RKO (cell line): ENCODE data around the gene SIDT2.
"Not testable (repeated sequence)": the region's sequence is repeated elsewhere in the genome, so short reads cannot be mapped to it uniquely, and the experiment has no call there.

Experiments used
- DNase-seq: peaks from one replicate; pipeline ENCODE4 v3.0.0-alpha.2; 2016; ENCODE audit warnings: low spot score

Gene SIDT2

DNA sequence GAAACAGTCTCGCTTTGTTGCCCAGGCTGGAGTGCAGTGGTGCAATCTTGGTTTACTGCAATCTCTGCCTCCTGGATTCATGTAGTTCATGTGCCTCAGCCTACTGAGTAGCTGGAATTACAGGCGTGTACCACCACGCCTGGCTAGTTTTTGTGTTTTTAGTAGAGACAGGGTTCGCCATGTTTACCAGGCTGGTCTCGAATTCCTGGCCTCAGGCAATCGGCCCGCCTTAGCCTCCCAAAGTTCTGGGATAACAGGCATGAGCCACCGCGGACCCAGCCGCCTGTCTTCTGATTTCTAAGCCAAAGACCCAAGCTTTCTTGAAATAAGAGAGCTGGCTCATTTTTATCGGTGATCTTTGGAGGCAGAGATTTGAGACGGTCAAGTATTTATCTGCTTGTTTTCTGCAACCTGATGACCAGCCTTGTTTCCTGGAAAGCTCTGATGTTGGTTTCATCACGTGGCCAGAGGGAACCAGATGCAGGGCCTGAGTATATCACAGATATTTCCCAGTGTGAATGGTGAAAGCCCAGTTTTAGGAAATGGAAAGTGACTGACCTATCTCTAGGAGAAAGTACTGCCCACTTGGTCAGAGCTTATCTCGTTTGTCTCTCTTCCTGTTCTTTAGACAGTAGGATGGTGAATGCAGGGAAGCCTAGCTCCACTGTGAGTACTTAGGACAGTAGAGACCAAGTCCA lies 5.7 kb upstream of the SIDT2 start:
- no peak for DNase-seq

DNA sequence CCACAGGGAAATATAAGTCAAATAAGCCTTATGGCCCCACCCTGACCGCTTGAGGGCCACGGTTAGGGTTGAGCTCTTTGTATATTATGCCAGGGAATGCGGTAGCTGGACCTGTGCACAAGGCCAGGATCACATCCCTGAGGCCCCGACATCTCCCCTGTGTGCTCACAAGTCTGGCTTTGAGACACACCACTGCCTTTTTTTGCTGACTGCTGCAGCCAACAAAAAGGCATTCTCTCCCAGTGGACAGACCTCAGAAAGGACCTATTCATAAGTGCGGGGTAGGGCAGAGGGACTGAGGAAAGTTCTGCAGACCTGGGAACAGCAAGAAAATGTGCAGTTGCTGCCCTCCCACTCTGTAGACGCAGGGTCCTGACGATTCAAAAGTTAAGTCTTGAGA lies 3.4 kb upstream of the SIDT2 start:
- DNase-seq, result no peak

DNA sequence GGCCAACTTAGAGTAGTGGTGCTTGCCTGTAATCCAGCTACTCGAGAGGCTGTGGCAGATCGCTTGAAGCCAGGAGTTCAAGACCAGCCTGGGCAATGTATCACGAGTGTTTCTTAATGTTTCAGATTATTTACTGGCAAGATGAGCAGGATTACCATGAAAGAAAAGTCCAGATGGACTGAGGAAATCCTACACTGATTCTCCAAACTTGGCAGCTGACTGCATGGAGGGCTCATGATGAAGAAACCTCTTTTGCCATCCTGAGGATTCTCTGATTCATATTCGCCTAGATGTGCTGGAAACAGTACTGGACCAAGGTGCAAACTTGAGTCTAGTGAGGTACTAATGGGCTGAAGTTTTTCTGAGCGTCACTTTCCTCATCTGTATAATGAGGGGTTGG lies 2.8 kb upstream of the SIDT2 start:
- no peak for DNase-seq

DNA sequence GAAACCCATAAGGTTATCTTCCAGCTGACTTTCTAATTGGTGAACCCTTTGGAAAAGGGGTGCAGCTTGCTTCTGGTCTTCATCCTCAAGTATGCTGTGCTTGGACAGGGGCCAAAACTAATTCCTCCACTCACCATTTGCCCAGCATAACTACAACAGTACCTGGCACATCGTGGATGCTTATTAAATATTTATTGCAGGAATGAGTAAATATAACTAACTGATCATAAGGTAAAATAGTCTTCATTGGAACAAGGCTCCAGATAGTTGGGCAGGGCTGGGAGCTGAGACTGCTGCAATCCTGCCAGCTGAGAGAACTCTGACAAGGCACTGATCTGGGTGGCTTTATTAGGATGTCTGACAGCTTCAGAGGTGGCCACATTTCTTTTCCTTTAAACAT lies 2.4 kb upstream of the SIDT2 start:
- no peak for DNase-seq

DNA sequence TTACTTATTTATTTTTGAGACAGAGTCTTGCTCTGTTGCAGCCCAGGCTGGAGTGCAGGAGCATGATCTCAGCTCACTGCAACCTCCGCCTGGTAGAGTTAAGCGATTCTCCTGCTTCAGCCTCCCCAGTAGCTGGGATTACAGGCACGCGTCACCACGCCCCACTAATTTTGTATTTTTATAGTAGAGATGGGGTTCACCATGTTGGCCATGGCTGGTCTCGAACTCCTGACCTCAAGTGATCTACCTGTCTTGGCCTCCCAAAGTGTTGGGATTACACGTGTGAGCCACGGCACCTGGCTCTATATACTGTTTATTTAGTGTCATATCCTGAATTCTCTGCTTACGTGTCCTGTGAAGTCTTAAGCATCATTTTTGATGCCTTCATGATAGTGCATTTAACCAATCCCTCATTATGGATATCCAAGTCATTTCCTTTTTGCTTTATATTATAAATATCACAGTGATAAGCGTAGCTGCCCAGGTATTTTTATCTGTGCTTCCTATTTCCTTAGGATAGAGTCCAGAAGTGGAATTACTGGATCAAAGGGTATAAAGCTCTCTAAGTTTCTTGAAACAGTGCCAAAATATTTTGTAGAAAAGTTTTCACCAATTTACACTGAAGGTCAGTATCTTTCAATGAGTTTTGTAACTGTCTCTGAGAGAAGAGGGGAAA lies 871 bp upstream of the SIDT2 start:
- no peak for DNase-seq

DNA sequence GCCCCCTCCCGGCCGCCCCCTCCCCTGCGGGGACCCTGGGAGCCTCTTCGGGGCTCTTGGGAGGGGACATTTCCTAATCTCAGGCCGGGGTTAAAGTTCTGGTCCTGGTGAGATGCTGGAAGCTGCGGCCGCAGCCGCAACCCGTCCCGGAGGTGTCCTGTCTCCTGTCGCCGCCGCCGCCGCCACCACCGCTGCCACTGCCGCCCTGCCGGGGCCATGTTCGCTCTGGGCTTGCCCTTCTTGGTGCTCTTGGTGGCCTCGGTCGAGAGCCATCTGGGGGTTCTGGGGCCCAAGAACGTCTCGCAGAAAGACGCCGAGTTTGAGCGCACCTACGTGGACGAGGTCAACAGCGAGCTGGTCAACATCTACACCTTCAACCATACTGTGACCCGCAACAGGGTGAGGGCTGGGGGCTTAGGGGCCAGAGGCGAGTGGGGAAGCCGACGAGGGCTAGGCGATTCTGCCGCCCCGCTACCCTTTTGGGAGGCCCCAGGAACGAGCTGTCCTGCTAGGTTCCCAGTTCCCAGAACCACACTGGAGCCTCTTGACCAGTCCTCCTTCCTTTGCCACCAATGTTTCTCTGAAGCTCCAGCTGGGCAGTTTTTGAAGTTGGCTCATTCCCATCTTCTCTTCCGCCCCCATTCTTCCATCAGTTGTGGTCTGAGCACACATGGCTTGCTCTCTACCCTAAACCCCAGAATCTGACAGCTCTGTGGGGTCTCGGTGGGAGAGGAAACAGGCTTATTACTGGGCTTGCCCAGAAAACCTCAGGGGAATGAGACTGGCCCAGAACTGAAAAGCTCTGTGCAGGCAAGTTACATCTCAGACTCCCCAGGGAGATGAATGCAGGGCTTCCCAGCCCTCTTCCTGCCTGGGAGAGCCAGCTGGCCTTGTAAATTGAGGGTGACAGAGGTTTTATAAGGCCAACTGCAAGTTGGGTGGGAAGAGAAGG lies 781 bp downstream of the SIDT2 start:
- no peak for DNase-seq

DNA sequence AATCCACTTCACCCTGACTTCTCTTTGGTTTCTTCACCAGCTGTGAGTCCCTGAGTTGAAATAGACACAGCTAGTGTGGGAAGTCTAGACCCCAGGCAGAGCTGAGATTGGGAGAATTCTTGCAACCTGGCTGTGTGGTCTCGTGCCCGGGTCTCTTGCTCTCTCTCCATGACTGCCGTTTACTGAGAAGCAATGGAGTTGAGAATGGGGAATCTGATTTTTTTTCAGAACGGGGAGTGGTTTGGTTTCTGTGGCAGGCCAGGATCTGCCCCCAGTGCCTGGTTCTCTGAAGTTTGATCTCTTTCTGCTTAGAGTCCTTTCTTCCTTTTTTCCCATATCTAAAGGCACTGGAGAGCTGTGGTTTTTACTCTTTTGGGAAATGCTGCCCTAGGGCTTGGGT lies 1.5 kb downstream of the SIDT2 start:
- DNase-seq, result no peak

DNA sequence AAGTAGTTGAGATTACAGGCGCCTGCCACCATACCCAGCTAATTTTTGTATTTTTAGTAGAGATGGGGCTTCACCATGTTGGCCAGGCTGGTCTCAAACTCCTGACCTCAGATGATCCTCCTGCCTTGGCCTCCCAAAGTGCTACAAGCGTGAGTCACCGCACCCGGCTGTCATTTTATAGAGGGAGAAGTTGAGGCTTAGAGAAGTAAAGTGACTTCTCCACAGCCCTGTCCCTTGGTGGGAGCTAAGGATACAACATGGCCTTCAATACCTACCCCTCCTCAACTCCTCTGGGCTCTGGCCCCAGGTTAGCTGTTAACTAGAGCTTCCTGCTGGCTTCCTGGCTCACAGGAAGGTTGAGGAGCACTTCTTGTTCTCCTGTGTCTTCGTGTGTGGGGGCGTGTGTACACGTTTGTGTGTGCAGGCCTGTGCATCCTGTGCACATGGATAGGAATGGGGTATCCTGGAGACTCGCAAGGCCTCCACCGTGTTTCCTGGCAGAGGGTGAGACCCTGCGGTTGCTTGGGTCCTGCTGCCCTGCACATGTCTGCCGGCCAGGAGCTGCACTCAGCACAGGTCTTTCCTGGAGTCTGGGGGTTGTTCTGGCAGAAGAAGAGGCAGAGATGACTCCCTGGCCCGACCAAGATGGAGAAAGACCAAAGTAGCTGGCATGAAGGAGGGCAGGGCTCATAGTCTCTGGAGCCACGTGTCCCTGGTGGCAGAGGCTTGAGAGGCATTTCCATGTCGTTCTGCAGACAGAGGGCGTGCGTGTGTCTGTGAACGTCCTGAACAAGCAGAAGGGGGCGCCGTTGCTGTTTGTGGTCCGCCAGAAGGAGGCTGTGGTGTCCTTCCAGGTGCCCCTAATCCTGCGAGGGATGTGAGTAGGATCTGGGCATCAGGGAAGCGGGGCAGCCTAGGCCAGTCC lies 2.4 kb downstream of the SIDT2 start:
- DNase-seq, result no peak

DNA sequence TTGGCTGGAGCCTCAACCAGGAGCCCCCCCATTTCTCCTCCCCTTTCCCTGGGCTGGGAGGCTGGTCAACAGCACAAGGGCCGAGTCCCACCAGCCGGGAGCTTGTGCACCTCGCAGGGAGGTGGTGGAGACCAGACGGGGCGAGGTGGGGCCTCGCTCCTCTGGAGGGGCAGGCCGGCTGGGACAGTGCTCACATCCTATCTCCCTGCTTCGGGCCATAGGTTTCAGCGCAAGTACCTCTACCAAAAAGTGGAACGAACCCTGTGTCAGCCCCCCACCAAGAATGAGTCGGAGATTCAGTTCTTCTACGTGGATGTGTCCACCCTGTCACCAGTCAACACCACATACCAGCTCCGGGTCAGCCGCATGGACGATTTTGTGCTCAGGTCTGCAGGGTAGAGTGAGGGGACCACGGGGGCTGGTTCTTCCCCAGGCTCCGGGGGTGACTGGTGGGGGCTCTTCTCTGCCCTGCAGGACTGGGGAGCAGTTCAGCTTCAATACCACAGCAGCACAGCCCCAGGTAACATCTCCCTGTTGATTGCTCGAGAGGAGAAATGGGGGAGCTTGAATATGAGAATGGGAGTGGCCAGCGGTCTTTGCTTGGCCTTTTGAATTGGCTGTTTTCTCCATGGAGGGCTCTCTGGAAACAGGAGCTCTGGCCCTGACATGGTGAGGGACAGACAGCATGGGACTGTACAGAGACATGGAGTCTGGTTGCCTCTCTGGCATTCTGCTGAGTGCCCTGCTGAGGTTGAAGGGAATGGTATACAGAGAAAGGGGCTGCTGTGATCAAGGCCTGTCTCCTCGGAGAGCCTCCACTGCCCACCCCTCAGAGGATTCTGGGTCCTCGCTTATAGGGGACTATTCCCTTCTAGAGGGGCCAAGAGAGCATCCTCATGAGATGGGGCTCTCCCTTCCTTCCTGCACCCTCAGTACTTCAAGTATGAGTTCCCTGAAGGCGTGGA lies 3.3 kb downstream of the SIDT2 start:
- DNase-seq, result no peak

DNA sequence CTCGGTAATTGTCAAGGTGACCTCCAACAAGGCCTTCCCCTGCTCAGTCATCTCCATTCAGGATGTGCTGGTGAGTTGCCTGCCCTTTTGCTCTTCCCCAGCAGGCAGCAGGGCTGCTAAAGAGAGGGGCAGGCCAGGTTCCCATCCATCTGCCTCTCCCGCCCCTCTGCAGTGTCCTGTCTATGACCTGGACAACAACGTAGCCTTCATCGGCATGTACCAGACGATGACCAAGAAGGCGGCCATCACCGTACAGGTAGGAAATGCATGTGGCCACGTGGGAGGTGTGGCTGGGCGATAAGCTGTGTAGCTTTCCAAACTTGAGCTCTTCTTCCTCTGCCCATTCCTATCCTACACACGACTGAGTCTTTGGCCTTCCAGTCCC lies 4.0 kb downstream of the SIDT2 start:
- no peak for DNase-seq

DNA sequence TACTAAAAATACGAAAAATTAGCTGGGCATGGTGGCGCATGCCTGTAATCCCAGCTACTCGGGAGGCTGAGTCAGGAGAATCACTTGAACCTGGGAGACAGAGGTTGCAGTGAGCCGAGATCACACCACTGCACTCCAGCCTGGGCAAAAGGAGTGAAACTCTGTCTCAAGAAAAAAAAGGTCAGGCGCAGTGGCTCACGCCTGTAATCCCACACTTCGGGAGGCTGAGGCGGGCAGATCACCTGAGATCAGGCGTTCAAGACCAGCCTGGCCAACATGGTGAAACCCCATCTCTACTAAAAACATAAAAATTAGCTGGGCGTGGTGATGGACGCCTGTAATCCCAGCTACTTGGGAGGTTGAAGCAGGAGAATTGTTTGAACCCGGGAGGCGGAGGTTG lies 4.6 kb downstream of the SIDT2 start:
- DNase-seq, result not testable (repeated sequence)

DNA sequence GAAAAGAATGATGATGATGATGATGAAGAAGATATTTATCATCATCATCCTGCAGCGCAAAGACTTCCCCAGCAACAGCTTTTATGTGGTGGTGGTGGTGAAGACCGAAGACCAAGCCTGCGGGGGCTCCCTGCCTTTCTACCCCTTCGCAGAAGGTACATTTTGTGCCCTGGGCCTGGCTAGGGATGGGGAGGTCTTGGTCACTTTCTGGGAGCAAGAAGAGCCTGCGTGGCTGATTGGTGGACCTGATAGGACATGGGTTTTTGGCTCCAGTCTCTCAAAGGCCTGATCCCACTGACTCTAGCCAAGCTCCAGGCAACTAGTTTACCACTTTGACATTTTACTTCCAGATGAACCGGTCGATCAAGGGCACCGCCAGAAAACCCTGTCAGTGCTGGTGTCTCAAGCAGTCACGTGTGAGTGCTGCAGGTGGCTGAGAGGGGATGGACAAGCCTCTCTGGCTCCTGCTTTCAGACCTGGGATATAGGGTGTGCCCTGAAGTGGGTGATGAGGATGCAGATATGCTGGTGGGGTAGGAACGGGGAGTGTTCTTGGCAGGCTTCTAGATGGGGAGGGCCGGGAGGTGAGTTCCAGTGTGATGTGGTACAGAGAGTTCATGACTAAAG lies 5.3 kb downstream of the SIDT2 start:
- DNase-seq, result no peak

DNA sequence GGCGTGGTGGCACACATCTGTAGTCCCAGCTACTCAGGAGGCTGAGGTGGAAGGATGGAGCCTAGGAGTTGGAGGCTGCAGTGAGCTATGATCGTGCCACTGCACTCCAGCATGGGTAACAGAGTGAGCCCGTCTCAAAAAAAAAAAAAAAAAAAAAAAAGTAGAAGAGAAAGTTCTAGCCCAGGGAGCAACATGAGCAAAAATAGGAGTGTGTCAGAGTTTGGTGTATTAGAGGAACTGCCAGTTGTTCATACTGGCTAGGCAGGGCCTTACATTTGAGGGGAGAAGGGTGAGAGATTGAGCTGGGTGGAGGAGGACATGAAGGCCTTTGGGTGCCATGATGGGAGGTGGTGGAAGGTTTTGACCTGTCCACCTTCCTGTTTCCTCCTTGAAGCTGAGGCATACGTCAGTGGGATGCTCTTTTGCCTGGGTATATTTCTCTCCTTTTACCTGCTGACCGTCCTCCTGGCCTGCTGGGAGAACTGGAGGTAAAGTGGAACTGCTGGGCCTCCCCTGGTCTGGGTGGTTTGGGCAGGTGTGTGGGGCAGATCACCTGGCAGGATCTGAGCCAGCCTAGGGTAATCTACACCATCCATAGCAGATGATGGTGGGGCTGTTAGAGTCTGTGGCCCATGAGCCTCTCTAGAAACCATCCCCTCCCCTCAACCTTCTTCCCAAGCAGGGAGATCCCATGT lies 7.3 kb downstream of the SIDT2 start:
- DNase-seq, result no peak

DNA sequence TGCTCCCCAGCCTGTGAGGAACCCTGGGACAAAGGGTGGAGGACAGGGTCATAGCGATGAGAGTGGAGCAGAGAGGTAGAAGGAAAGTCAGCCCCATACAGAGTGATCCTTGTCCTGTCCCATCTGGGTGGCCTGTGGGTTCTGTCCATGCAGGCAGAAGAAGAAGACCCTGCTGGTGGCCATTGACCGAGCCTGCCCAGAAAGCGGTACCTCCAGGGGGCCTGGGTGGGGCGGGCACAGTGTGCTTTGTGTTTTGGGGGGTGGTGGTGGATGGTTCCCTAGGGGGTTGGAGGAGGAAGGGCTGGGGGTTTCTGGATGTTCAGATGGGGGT lies 7.9 kb downstream of the SIDT2 start:
- DNase-seq, result no peak

DNA sequence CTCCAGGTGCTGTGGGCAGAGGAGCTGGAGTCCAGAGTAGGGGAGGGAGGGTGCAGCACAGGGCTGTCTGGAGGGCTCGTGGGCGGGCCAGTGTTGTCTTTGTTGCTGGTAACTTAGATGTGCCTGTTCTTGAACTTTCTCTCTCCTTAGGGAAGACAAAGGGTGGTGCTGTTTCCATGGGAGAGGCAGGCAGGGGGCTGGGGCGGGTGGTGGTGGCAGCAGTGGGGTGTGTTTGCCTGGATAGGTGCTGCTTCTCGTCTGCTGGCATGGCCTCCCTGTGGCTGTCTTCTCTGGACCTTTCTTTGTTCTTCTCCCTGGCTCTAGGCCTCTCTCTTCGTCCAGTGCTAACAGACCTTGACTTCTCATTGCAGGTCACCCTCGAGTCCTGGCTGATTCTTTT lies 8.5 kb downstream of the SIDT2 start:
- no peak for DNase-seq

DNA sequence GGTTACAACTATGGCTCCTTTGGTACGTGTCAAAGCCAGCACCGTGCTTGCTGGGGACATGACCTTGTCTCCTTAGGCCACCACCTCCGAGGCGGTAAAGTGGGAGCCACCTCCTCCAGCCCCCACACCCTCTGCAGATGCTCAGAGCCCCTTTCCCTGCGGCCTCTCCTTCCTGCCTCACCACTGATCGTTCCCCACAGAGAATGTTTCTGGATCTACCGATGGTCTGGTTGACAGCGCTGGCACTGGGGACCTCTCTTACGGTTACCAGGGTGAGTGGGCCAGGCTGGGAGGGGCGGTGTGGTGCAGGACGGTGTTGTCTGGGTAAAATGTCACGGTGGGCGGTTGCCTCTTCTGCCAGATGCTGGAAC lies 8.9 kb downstream of the SIDT2 start:
- DNase-seq, result no peak

DNA sequence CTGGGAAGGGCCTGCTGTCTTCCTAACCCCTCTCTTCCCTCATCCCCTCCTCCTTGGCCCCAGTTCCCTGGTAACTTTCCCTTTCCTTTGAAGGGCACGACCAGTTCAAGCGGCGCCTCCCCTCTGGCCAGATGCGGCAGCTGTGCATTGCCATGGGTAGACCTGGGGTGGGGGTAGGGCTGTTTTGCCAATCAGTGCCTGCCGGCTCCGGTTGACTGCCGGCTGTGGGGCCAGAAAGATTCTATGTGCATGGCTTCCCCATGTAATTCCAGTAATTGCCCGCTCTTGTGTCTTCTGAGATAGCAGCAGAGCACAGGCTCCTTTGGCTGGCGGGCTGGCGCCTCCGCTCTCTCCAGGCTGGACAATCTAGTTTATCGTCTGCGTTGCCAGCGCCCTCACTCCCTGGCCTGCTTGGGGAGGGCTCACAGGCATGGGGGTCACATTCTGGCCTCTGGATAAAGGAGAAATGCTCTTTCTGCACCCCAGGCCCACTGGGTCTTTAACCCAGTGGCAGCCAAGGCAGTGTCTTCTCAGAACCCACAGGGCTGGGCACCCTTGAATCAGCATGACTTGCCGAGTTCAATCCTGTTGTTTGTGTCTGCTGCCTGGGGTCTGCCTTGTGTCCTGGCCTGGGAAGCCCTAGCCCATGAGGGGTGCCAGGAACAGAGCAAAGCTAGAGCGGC lies 9.4 kb downstream of the SIDT2 start:
- no peak for DNase-seq

DNA sequence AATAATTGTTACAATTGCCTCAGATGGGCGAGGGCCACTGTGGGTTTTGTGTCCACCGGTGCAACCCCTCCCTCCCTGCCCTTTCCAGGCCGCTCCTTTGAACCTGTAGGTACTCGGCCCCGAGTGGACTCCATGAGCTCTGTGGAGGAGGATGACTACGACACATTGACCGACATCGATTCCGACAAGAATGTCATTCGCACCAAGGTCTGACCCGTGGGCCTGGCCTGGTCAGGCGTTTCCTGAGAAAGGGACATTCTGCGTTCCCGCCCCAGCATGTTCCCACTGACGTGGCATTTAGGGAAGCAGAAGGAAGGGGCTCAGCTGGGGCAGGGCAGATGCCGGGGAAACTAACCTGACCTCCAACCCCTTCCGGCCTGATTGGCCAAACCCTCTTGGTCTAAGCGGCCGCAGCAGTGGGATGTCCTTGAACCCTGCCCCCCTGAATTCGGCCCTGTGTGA lies 10.1 kb downstream of the SIDT2 start:
- DNase-seq, result no peak
